DMS153 (cell line): ENCODE measurements around the gene LIPI.

ENCODE experiments used
- DNase-seq: peaks from one replicate; lab custom pipeline; 2025; lab: John Stamatoyannopoulos, UW

LIPI gene

GRCh38 chr21:14210738-14211137, at the start of gene LIPI:
TSS of gene LIPI (minus strand) at chr21:14210955. CDS start at chr21:14210845, 110 bp downstream.
- no peak for DNase-seq

- no peak for DNase-seq
These were observed 49.5 kb upstream of the LIPI start for GRCh38 chr21:14260174-14260764.

- DNase-seq: no peak
These were observed 49.0 kb upstream of the LIPI start for GRCh38 chr21:14259747-14260146.

GRCh38 chr21:14251336-14251735, 40.6 kb upstream of the LIPI start:
- DNase-seq: no peak

- no peak for DNase-seq
These were observed 35.0 kb upstream of the LIPI start for GRCh38 chr21:14245711-14246110.

- DNase-seq: no peak
These were observed 34.2 kb upstream of the LIPI start for GRCh38 chr21:14244911-14245310.

- no peak for DNase-seq
These were observed 33.1 kb upstream of the LIPI start for GRCh38 chr21:14243874-14244273.

- DNase-seq: no peak
These were observed 32.7 kb upstream of the LIPI start for GRCh38 chr21:14243461-14243860.

GRCh38 chr21:14241297-14241696, 30.5 kb upstream of the LIPI start:
- no peak for DNase-seq

GRCh38 chr21:14239281-14239680, 28.5 kb upstream of the LIPI start:
- DNase-seq: no peak

- no peak for DNase-seq
These were observed 25.4 kb upstream of the LIPI start for GRCh38 chr21:14236180-14236579.

GRCh38 chr21:14235101-14235500, 24.3 kb upstream of the LIPI start:
- DNase-seq: no peak

- DNase-seq: no peak
These were observed 18.6 kb upstream of the LIPI start for GRCh38 chr21:14229399-14229798.

- DNase-seq: no peak
These were observed 12.6 kb upstream of the LIPI start for GRCh38 chr21:14223365-14223764.

- DNase-seq: peak; percentile 45
These were observed 5.4 kb upstream of the LIPI start, which contains the start of gene RBM11 for GRCh38 chr21:14215971-14216641. TSS of gene RBM11 (plus strand) at chr21:14216157. CDS start at chr21:14216187, 30 bp downstream.

GRCh38 chr21:14213164-14213563, 2.4 kb upstream of the LIPI start:
- DNase-seq: no peak

- DNase-seq: no peak
These were observed 4.5 kb downstream of the LIPI start for GRCh38 chr21:14206222-14206621.

- peak; percentile 19 for DNase-seq
These were observed 44.1 kb downstream of the LIPI start for GRCh38 chr21:14166463-14167223.

- no peak for DNase-seq
These were observed 66.8 kb downstream of the LIPI start for GRCh38 chr21:14143999-14144398.

GRCh38 chr21:14124266-14124665, 86.5 kb downstream of the LIPI start:
- no peak for DNase-seq

- DNase-seq: no peak
These were observed 89.0 kb downstream of the LIPI start for GRCh38 chr21:14121719-14122118.

GRCh38 chr21:14120091-14120734, 90.5 kb downstream of the LIPI start:
- no peak for DNase-seq

- no peak for DNase-seq
These were observed 91.7 kb downstream of the LIPI start for GRCh38 chr21:14119038-14119437.
